HepG2 (cell line): ENCODE measurements around the gene BPIFB2. TPM values are rescaled to one million over a fixed set of nuclear protein-coding genes. Genes with fewer than 3 reads are reported as not detected.
A peak's percentile ranks its signal among the peaks of the same experiment; 100 is the strongest.

Experiments
- ATAC-seq: fragments of 200-7000 bp; cut with Tn5 transposase; 3 replicates; pipeline ENCODE4 v1.9.1; 2020; ENCODE audit warnings: mild to moderate bottlenecking, moderate library complexity
- BruUV-seq: library from RNA; stranded (reverse); fragments of 400-500 nt; replicated peaks from 2 replicates; lab custom pipeline; 2021; lab: Mats Ljungman, UMichigan
- CTCF ChIA-PET: fragments of 300-600 bp; formaldehyde crosslinking; extraction: SDS; loops from one replicate; lab custom pipeline; 2021; ENCODE audit warnings: low total read pairs, inconsistent platforms, low intra/inter-chr PET ratio; lab: Yijun Ruan, JAX
- POLR2A ChIA-PET: fragments of 350-600 bp; sonication (Branson Sonifier 250); formaldehyde crosslinking; loops from one replicate; lab custom pipeline; 2020; ENCODE audit warnings: antibody characterized with exemption, inconsistent platforms; lab: Yijun Ruan, JAX
- DNase-seq: peaks from one replicate; pipeline ENCODE4 v3.0.0-alpha.2; 2015; ENCODE audit warnings: low spot score
- FAIRE-seq: peaks from 3 replicates; lab custom pipeline; 2011; peaks lifted over from hg19 to GRCh38; lab: Jason Lieb, UNC
- H2AFZ ChIP-seq: one replicate; pipeline ENCODE4 v1.6.1; 2011; ENCODE audit warnings: low read length, inconsistent platforms
- H3K27ac ChIP-seq: fragments of 300-600 bp; 3 replicates; pipeline ENCODE4 v1.8.0; 2011; ENCODE audit warnings: mixed run types, mild to moderate bottlenecking, mixed read lengths, low read length, inconsistent platforms; ENCODE audit not compliant: insufficient read depth; ENCODE audit errors: extremely low read length
- H3K27me3 ChIP-seq, 2 experiments: fragments of 200-600 bp in 1 of 2; 2 replicates in 1 of 2; 3 replicates in 1 of 2; pipeline versions ENCODE4 v1.6.0 to v1.8.0; 2011; ENCODE audit warnings: low read length in 2 of 2, mild to moderate bottlenecking in 2 of 2, moderate library complexity in 2 of 2, inconsistent platforms in 1 of 2; ENCODE audit not compliant: insufficient read depth in 2 of 2, control insufficient read depth in 1 of 2
- H3K36me3 ChIP-seq, 2 experiments: fragments of 200-600 bp in 1 of 2; replicated peaks in 1 of 2; 2 replicates in 1 of 2; 3 replicates in 1 of 2; pipeline versions ENCODE4 v1.5.1 to v1.8.0; 2011; ENCODE audit warnings: low read length in 2 of 2, inconsistent platforms in 1 of 2; ENCODE audit not compliant: insufficient read depth in 2 of 2, control insufficient read depth in 1 of 2
- H3K4me1 ChIP-seq: 2 replicates; pipeline ENCODE4 v1.5.1; 2012; ENCODE audit warnings: low read length, inconsistent platforms; ENCODE audit not compliant: insufficient read depth
- H3K4me2 ChIP-seq: 2 replicates; pipeline ENCODE4 v1.6.0; 2011; ENCODE audit warnings: low read depth, low read length, inconsistent platforms
- H3K4me3 ChIP-seq, 3 experiments: fragments of 200-600 bp in 1 of 3; sonication (generic), shearing (Covaris generic) in 1 of 3; replicated peaks in 1 of 3; 2 replicates each; pipeline ENCODE4 v1.5.1; 2011 to 2016; ENCODE audit warnings: low read length in 3 of 3, inconsistent platforms in 2 of 3, low read depth in 2 of 3, mild to moderate bottlenecking in 2 of 3, control low read depth in 1 of 3, mixed read lengths in 1 of 3; ENCODE audit not compliant: insufficient read depth in 1 of 3
- H3K79me2 ChIP-seq: one replicate; pipeline ENCODE4 v1.6.1; 2011; ENCODE audit warnings: low read length, inconsistent platforms; ENCODE audit not compliant: insufficient read depth
- H3K9ac ChIP-seq: 2 replicates; pipeline ENCODE4 v1.6.0; 2011; ENCODE audit warnings: mild to moderate bottlenecking, low read depth, low read length, inconsistent platforms; ENCODE audit not compliant: insufficient read depth
- H3K9me3 ChIP-seq: 2 replicates; pipeline ENCODE4 v1.5.1; 2012; ENCODE audit warnings: mild to moderate bottlenecking, low read length
- H4K20me1 ChIP-seq: 2 replicates; pipeline ENCODE4 v1.6.0; 2011; ENCODE audit warnings: inconsistent platforms, mild to moderate bottlenecking, low read length, moderate library complexity; ENCODE audit not compliant: insufficient read depth
- ARNT ChIP-seq: fragments of 450-650 bp; IDR thresholded peaks from 2 replicates; pipeline ENCODE4 v1.6.1; 2017
- ARNTL ChIP-seq: sonication (generic); formaldehyde crosslinking; IDR thresholded peaks from 2 replicates; pipeline ENCODE4 v1.4.0; 2020; ENCODE audit warnings: mild to moderate bottlenecking, missing genetic modification reagents
- FOXA1 ChIP-seq, 2 experiments: fragments of 450-650 bp in 1 of 2; sonication (generic) in 1 of 2; formaldehyde crosslinking in 1 of 2; IDR thresholded peaks; 2 replicates each; pipeline versions ENCODE4 v1.4.0 to v1.6.1; 2016 to 2020; ENCODE audit warnings: missing genetic modification reagents in 1 of 2
- NFRKB ChIP-seq: fragments of 450-650 bp; IDR thresholded peaks from 2 replicates; pipeline ENCODE4 v1.6.1; 2017
- PAX8 ChIP-seq: sonication (generic); formaldehyde crosslinking; IDR thresholded peaks from 2 replicates; pipeline ENCODE4 v1.8.0; 2022; ENCODE audit warnings: mild to moderate bottlenecking, missing genetic modification reagents, borderline replicate concordance
- SMAD1 ChIP-seq: sonication (generic); formaldehyde crosslinking; IDR thresholded peaks from 2 replicates; pipeline ENCODE4 v1.4.0; 2020; ENCODE audit warnings: missing genetic modification reagents, low read depth, mild to moderate bottlenecking, borderline replicate concordance
- XRCC5 ChIP-seq: fragments of 200-400 bp; formaldehyde crosslinking; optimal IDR thresholded peaks from 2 replicates; pipeline ENCODE3; 2017; ENCODE audit warnings: mild to moderate bottlenecking, low read length
- YEATS4 ChIP-seq: sonication (generic); formaldehyde crosslinking; IDR thresholded peaks from 2 replicates; pipeline ENCODE4 v1.4.0; 2020; ENCODE audit warnings: missing genetic modification reagents, borderline replicate concordance
- ZNF468 ChIP-seq: sonication (generic); formaldehyde crosslinking; IDR thresholded peaks from 2 replicates; pipeline ENCODE4 v1.8.0; 2022; ENCODE audit warnings: mild to moderate bottlenecking, moderate library complexity, missing genetic modification reagents
- ZNF713 ChIP-seq: sonication (generic); formaldehyde crosslinking; IDR thresholded peaks from 2 replicates; pipeline ENCODE4 v1.4.0; 2020; ENCODE audit warnings: mild to moderate bottlenecking, missing genetic modification reagents
- WGBS: methylation state at CpG from one replicate; pipeline ENCODE4 v1.1.6; 2017; ENCODE audit warnings: low lambda C conversion rate; 5-methylcytosine and 5-hydroxymethylcytosine counted together
- in situ Hi-C: cut with HindIII; loops from 2 replicates; pipeline ENCODE4 v1.10.0; 2017; ENCODE audit warnings: low pct_unique_long_range_greater_than_20kb; ENCODE audit not compliant: extremely low pct_ligation_motif_present
- intact Hi-C: fragments of 100-400 bp; cut with micrococcal nuclease; formaldehyde crosslinking; loops from one replicate; pipeline ENCODE4 v1.10.0; 2022; ENCODE audit not compliant: unreplicated experiment
- polyA plus RNA-seq, 8 experiments: library from polyadenylated mRNA; depleted of rRNA in 3 of 8; stranded (reverse) in 7 of 8; unstranded in 1 of 8; fragments of >200 nt; fragmentation: Illumina TruSeq in 4 of 8; extraction: Trizol in 4 of 8; gene quantifications; 2 replicates each; pipeline versions ENCODE4 v1.2.1 to v1.2.3, GENCODE V29; 2011 to 2016; ENCODE audit warnings: low read depth in 4 of 8, missing spikeins in 1 of 8, mixed read lengths in 1 of 8; ENCODE audit not compliant: insufficient read depth in 1 of 8
- total RNA-seq, 5 experiments: library from RNA; depleted of rRNA; stranded (reverse); fragments of >200 nt; fragmentation: Illumina TruSeq; extraction: Trizol; gene quantifications; 2 replicates each; pipeline ENCODE4 v1.2.3, GENCODE V29; 2016; ENCODE audit warnings: low read depth in 1 of 5
- TF ChIP-seq, protein P1 (sequence below): sonication (generic); formaldehyde crosslinking; IDR thresholded peaks from 2 replicates; pipeline ENCODE4 v1.8.0; 2022; ENCODE audit warnings: mild to moderate bottlenecking, missing genetic modification reagents; ENCODE audit not compliant: insufficient replicate concordance
- TF ChIP-seq, protein P2 (sequence below), 2 experiments: sonication (generic) in 1 of 2; formaldehyde crosslinking in 1 of 2; IDR thresholded peaks; 2 replicates each; pipeline versions ENCODE4 v1.4.0 to v1.6.1; 2016 to 2020; ENCODE audit warnings: borderline replicate concordance in 1 of 2, low read depth in 1 of 2, mild to moderate bottlenecking in 1 of 2, missing genetic modification reagents in 1 of 2
- TF ChIP-seq, protein P3 (sequence below): sonication (generic); formaldehyde crosslinking; IDR thresholded peaks from 2 replicates; pipeline ENCODE4 v1.4.0; 2020; ENCODE audit warnings: missing genetic modification reagents
- TF ChIP-seq, protein P4 (sequence below): sonication (generic); formaldehyde crosslinking; IDR thresholded peaks from 2 replicates; pipeline ENCODE4 v1.4.0; 2020; ENCODE audit warnings: mild to moderate bottlenecking, missing genetic modification reagents

BPIFB2 gene
- total and polyA plus RNA-seq, 2 of the 13 experiments (the other 11 are each of a cell fraction or from before 2014, with no cell fraction given), result 54.5 to 902 TPM

DNA sequence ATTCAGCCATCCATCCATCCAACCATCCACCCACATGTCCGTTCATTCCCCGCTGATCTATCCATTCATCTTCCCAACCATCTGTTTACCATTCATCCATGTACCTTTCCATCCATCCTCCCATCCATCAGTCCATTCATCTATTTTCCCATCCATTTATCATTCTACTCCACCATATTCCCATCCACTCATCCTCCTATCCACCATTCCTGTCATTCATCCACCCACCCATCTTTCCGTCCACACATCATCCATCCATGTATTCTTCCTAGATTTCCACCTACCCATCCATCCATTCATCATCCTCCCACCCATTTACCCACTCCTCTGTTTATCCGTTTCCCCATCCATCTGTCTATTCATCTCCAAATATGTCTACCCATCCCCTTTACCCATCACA is 30.7 kb downstream of the BPIFB2 start:
- 62% methylated on average over 4 of the region's 4 CpGs for WGBS
- intact Hi-C loops (no loop called here), in situ Hi-C loops (no loop called here)
- Histone ChIP-seq H3K9ac (no peak overlapping the region), H2AFZ (no peak overlapping the region), H3K79me2 (no peaks in the 10 kb centered on the region), H3K27ac (no peak overlapping the region), H3K9me3 (no peaks in the 10 kb centered on the region), H3K4me1 (peaks cover 38% of the 10 kb centered on the region), H3K4me3 (no peak overlapping the region), H3K4me2 (no peak overlapping the region), H4K20me1 (no peaks in the 10 kb centered on the region), H3K27me3 (peaks cover 1 to 4% of the 10 kb centered on the region in 2 experiments; a peak in 2 of 5 replicates), H3K36me3 (no peaks in the 10 kb centered on the region)
- no peak for ATAC-seq
- ChIA-PET POLR2A (no interaction called here), CTCF (no interaction called here)
- FAIRE-seq, result no peak
- no peak for DNase-seq
- no TSS peak for BruUV-seq
- TF ChIP-seq ZNF713 (CRISPR knock-in tag) (no peak), NFRKB (peak; percentile 57; the same call in 1 of the 2 replicates), ARNT (0 out of 2 replicates have a peak, but pooled peaks have one; percentile 57), SMAD1 (CRISPR knock-in tag) (no peak), FOXA1 (IDR thresholded peaks at IDR 0.05) (0 out of 2 replicates have a peak, but pooled peaks have one; percentile 24), FOXA1 (CRISPR knock-in tag; IDR thresholded peaks at IDR 0.05) (no peak), XRCC5 (no peak), PAX8 (no peak), ARNTL (no peak), YEATS4 (CRISPR knock-in tag) (no peak), ZNF468 (CRISPR knock-in tag) (no peak)
- TF ChIP-seq, protein P1, sequence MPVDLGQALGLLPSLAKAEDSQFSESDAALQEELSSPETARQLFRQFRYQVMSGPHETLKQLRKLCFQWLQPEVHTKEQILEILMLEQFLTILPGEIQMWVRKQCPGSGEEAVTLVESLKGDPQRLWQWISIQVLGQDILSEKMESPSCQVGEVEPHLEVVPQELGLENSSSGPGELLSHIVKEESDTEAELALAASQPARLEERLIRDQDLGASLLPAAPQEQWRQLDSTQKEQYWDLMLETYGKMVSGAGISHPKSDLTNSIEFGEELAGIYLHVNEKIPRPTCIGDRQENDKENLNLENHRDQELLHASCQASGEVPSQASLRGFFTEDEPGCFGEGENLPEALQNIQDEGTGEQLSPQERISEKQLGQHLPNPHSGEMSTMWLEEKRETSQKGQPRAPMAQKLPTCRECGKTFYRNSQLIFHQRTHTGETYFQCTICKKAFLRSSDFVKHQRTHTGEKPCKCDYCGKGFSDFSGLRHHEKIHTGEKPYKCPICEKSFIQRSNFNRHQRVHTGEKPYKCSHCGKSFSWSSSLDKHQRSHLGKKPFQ, result no peak
- TF ChIP-seq, protein P2, sequence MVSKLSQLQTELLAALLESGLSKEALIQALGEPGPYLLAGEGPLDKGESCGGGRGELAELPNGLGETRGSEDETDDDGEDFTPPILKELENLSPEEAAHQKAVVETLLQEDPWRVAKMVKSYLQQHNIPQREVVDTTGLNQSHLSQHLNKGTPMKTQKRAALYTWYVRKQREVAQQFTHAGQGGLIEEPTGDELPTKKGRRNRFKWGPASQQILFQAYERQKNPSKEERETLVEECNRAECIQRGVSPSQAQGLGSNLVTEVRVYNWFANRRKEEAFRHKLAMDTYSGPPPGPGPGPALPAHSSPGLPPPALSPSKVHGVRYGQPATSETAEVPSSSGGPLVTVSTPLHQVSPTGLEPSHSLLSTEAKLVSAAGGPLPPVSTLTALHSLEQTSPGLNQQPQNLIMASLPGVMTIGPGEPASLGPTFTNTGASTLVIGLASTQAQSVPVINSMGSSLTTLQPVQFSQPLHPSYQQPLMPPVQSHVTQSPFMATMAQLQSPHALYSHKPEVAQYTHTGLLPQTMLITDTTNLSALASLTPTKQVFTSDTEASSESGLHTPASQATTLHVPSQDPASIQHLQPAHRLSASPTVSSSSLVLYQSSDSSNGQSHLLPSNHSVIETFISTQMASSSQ (IDR thresholded peaks at IDR 0.05; ENCODE audit: low read depth), result no peak
- TF ChIP-seq, protein P2 (CRISPR knock-in tag; IDR thresholded peaks at IDR 0.05; ENCODE audit: borderline replicate concordance), result no peak
- TF ChIP-seq, protein P3, sequence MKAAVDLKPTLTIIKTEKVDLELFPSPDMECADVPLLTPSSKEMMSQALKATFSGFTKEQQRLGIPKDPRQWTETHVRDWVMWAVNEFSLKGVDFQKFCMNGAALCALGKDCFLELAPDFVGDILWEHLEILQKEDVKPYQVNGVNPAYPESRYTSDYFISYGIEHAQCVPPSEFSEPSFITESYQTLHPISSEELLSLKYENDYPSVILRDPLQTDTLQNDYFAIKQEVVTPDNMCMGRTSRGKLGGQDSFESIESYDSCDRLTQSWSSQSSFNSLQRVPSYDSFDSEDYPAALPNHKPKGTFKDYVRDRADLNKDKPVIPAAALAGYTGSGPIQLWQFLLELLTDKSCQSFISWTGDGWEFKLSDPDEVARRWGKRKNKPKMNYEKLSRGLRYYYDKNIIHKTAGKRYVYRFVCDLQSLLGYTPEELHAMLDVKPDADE (CRISPR knock-in tag), result no peak
- TF ChIP-seq, protein P4, sequence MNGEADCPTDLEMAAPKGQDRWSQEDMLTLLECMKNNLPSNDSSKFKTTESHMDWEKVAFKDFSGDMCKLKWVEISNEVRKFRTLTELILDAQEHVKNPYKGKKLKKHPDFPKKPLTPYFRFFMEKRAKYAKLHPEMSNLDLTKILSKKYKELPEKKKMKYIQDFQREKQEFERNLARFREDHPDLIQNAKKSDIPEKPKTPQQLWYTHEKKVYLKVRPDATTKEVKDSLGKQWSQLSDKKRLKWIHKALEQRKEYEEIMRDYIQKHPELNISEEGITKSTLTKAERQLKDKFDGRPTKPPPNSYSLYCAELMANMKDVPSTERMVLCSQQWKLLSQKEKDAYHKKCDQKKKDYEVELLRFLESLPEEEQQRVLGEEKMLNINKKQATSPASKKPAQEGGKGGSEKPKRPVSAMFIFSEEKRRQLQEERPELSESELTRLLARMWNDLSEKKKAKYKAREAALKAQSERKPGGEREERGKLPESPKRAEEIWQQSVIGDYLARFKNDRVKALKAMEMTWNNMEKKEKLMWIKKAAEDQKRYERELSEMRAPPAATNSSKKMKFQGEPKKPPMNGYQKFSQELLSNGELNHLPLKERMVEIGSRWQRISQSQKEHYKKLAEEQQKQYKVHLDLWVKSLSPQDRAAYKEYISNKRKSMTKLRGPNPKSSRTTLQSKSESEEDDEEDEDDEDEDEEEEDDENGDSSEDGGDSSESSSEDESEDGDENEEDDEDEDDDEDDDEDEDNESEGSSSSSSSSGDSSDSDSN (CRISPR knock-in tag), result no peak
